GM19035 (cell line): ENCODE results near the gene SAP130.

ENCODE experiments used
- ATAC-seq: cut with Tn5 transposase; IDR thresholded peaks from one replicate; pipeline ENCODE4 v1.9.1; 2021; ENCODE audit not compliant: unreplicated experiment

The SAP130 gene

GRCh38 chr2:128026448-128027277 is 1.2 kb downstream of the SAP130 start:
- ATAC-seq: peak; percentile 0

DNA sequence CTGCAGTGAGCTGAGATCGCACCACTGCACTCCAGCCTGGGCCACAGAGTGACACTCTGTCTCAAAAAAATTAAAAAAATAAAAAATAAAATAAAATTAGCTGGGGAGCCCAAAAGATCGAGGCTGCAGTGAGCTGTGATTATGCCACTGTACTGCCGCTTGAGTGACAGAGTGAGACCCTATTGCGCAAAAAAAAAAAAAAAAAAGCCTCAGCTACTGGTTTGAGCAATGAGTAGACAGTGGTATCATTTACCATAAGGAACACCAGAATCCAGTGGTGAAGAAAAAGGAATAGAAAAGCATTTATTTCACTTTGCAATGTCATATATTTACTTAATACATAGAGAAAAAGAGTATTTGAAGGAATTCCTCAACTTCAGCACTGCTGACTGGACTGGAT is 3.0 kb downstream of the SAP130 start:
- no peak for ATAC-seq

GRCh38 chr2:128017561-128017960 is 10.3 kb downstream of the SAP130 start:
- no peak for ATAC-seq

DNA sequence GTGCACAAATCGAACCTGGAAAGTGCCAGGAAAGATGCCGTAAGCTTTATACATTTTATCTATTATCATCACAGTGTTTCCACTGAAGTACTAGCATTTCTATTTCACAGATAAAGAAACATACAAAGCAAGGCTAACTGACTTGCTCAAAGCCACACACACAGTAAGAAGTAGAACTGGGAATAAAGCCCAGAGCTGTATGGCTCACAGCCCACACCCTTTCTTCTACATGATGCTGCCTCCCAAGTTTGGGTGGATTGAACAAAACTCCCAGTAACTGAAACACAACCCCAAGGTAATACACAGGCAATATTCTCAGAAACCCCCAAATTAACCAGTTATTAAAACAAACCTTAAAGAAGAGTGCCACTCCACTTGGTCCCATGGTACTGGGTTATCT is 11.2 kb downstream of the SAP130 start:
- ATAC-seq: no peak

- ATAC-seq: no peak
Observed at GRCh38 chr2:128012698-128013097, 15.2 kb downstream of the SAP130 start.

DNA sequence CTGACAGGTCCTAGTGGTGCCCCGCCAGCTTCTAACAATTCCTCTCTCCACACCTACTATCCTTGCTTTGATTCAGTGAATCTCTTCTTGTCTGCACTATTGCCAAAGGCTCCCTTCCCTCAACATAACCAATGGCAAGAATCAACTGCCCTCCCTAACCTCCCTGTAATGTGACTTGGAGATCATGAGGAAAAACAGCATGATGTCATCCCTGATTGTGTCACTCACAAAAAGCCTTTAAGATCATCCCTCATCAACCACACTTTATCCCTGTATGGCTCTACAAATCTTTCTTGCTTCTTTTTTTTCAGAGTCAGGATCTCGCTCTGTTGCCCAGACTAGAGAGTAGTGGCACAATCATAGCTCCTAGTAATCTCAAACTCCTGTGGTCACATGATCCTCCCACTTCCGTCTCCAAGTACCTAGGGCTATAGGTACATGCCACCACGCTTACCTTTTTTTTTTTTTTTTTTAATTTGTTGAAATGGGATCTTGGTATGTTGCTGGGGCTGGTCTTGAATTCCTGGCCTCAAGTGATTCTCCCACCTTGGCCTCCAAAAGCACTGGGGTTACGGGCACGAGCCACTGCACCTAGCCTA is 19.7 kb downstream of the SAP130 start:
- ATAC-seq: no peak

DNA sequence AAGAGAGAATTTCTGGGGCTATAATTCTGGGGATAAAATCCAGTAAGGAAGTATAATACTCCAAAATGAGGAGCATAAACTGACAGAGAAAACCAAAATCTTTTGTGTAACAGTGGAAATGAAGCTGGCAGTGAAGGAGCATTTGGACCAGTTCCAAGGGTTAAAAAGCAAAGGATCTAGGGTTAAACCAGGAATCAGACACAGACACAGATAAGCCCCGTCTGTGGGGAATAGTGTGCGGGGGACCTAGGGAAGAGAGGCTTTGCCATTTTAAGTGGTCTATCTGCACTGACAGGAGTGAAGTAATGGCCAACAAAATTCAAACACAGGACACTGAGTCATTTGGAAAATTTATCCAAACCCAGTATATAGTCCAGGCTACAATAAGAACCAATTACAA is 23.4 kb downstream of the SAP130 start:
- no peak for ATAC-seq

GRCh38 chr2:128003463-128003862 is 24.4 kb downstream of the SAP130 start:
- no peak for ATAC-seq

DNA sequence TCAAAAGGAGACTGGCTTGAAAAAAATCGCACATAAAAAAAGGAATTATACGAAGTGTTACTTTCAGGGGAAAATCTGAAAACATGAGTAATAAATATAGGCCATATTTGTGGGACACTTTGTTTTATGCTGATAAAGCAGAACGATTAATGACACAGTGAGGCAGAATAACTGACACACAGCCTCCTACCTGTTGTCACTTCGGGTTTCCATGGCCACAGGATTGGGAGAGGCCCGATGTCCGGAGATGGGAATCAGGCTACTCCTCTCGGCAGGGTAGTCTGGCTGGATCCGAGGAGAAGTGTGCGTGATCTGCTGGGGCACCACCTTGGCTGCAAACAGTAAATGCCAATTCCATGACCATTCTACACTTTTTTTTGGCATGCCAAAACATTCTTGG is 31.7 kb downstream of the SAP130 start:
- no peak for ATAC-seq

GRCh38 chr2:127995725-127996124 is 32.1 kb downstream of the SAP130 start:
- ATAC-seq: no peak

DNA sequence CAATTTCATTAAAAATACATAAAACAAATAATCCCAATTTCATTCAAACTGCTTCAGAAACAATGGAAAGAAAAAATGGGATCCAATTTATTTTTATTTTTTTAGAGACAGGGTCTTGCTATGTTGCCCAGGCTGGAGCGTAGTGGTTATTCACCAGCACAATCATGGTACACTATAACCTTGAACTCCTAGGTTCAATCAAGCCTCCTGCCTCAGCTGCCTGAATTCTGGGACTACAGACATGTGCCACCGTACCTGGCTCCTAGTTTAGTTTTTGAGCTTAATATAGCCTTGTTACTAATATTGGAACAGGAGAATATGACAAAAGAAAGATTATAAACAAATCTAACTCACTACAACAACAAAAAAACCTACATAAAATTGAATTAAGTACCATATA is 34.2 kb downstream of the SAP130 start:
- no peak for ATAC-seq

GRCh38 chr2:127991742-127992141 is 36.1 kb downstream of the SAP130 start:
- no peak for ATAC-seq

DNA sequence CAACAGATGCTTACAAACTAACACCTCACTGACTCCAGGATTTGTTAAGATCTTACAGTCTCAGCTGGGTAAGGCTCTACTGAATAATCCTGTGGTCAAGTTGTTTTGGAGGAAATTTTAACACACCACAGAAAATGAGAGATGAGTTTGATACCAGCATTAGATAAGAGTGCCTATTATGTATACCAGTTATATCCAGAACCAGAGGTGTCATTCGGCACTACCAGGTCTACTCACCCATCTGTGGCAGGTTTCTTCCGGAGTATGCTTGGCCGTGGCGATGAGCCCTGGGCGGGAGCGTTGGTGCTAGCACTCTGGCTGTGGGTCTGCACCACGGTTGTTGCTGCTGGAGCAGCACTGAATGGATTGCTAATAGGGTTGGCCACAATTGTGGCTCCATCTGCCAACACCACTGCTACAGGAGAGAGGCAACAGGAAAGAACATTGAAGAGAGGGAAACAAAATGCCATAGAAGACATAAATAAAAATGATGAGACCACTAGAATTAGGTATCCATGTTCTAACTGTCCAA is 41.2 kb downstream of the SAP130 start:
- no peak for ATAC-seq

DNA sequence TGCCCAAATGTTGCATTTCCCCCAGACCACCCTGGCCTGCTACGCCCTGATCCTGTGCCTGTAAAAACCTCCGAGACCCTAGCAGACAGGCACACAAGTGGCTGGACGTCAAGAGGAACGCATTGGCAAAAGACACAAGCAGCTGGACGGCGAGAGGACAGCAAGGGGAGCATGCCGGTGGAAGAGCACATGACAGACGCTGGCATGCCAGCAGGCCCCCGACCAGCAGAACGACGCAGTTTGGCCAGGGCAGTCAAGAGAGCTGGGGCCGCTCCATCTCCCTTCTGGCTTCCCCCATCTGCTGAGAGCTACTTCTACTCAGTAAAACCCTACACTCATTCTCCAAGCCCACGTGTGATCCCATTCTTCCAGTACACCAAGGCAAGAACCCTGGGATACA is 42.1 kb downstream of the SAP130 start:
- no peak for ATAC-seq

DNA sequence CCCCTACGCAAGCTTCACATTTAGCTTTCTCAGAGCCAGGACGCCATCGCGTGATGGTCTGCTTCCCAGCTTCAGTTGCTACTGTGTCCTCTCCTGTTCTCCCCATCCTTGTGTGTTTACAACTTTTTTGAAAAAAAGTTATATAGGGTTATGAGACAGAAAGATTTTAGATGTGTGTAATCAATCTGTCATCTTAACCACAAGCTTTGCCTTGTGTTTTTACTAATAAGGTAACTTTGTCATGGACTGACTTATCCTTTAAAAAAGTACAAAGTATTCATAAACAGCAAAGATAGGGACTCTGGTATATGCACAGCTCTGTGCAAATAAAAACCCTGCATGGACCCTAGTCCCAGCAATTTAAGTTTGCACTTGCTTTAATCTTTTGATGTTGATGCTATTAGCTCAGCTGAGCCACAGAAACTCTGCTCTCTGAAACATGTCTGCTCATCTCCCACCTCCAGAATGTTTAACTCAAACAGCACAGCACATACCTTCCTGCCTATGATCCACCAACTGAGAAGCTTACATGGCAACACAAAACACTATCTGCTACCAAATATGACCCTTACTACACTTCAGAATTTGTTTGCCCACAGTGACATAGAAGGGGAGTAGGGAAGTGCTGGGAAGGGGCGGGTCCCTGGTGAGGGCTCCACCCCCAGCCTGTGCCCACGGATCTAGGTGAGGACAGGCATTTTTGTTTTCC is 42.7 kb downstream of the SAP130 start:
- no peak for ATAC-seq

DNA sequence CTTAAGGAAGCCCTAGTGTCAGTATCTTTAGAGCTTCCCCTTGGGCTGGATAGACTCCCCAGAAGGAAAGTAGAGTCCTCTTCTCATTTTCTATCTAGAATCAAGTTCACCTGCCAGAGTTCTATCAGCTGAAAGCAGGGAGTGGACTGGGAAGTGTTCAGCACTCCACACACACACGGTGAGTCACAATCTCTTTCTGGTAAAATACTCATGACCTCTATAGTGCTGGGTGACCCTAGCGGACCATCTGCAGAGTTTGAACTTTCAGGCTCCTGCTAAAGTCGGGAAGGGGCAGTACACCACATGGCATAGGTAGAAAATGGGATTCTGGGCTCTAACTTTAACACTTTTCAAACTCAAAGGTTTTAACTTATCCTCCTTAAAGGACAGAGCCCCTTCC is 43.3 kb downstream of the SAP130 start:
- no peak for ATAC-seq

DNA sequence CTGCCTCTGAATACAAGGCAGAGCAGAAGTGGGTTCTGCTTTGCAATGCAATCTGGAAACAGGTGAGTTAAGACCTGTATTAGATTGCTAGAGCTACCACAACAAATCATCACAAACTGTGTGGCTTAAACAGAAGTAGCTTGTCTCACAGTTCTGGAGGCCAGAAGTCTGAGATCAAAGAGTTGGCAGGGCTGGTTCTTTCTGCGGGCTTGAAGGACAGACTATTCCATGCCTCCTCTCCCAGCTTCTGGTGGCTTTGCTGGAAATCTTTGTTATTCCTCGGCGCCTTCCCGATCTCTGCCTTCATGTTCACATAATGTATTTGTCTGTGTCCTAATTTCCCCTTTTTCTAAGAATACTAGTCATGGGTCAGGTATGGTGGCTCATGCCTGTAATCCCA is 58.4 kb downstream of the SAP130 start:
- ATAC-seq: no peak

DNA sequence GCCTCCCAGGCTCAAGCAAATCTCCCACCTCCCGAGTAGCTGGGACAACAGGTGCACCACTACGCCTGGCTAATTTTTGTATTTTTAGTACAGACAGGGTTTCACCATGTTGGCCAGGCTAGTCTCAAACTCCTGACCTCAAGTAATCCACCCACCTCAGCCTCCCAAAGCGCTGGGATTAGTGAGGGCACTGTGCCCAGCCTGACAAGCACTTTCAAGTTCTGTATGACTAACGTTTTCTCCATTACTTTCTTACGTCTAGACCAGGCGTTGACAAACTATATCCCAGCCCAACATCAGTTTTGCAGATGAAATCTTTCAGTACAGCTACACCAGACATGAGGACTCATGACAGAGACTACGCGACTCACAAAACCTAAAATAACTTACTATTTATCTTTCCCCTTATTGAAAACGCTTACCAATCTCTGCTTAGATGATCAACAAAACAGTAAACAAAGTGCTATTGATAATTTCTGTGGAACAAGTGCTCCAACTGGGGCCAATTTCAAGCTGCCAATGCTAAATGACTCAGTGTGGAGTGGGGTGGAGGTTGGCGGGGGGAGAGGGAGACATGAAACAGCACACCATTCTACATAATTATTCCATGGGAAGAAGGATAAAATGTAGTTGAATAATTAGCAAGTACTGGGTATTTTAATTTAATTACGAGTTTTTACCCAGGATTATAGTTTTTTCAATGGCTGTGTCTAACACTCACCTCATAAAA is 59.1 kb downstream of the SAP130 start:
- ATAC-seq: no peak

- no peak for ATAC-seq
Observed at GRCh38 chr2:127961729-127962128, 66.1 kb downstream of the SAP130 start.

DNA sequence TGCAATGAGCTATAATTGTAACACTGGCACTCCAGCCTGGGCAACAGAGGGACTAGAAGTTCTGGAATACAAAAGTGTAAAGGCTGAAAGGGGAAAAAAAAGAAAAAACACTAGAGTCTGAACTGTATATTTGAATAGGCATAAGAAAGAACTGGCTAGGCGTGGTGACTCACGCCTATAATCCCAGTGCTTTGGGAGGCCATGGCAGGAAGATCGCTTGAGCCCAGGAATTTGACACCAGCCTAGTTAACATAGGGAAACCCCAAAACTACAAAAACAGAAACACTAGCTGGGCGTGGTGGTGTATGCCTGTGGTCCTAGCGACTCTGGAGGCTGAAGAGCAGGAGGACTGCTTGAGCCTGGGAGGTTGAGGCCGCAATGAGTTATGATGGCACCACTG is 70.6 kb downstream of the SAP130 start:
- ATAC-seq: no peak

DNA sequence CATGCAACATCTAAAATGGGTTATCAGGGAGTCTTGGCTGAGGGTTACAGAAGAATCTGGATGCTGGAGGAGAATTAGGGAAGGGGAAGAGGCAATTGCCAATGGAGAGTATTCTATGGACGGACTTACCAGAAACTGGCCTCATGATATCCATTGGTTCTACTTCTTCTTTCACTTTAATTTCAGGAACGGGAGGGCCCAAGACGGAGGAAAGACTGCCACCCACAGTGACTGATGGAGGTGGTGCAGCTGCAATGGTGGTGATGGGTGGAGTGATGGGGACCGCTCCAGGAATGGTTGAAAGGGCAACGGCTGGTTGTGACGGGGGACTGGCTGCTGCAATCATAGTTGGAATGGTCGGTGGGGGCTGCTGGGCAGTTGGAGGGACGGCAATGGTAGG is 73.0 kb downstream of the SAP130 start:
- no peak for ATAC-seq
